ENCODE measurements around the gene TK2.
"Not testable (repeated sequence)": the region's sequence is repeated elsewhere in the genome, so short reads cannot be mapped to it uniquely, and the experiment has no call there.

TK2 gene

GRCh38 chr16:66516509-66516807, 33.5 kb downstream of the TK2 start:
- no peak for TF ChIP-seq CTCF (conservative IDR thresholded peaks at IDR 0.05)
- H3K27ac ChIP-seq = peak overlapping the region; percentile 98

GRCh38 chr16:66515596-66516508, 34.1 kb downstream of the TK2 start:
- 0 out of 2 replicates have a peak, but pooled peaks have one; percentile 5 for TF ChIP-seq CTCF (conservative IDR thresholded peaks at IDR 0.05)
- H3K27ac ChIP-seq = peak overlapping the region; percentile 98

GRCh38 chr16:66514980-66515595, 34.8 kb downstream of the TK2 start:
- peak overlapping the region; percentile 98 for H3K27ac ChIP-seq

GRCh38 chr16:66514391-66514790, 35.5 kb downstream of the TK2 start:
- not testable (repeated sequence) for H3K27ac ChIP-seq

- TF ChIP-seq CTCF (conservative IDR thresholded peaks at IDR 0.05) = no peak
- peak overlapping the region; percentile 77; the same call in 1 of the 2 replicates for H3K27ac ChIP-seq
Measured at GRCh38 chr16:66513111-66513723, 36.7 kb downstream of the TK2 start.

GRCh38 chr16:66512272-66513110, 37.4 kb downstream of the TK2 start:
- peak overlapping the region; percentile 77 for H3K27ac ChIP-seq
- TF ChIP-seq CTCF (conservative IDR thresholded peaks at IDR 0.05) = no peak

GRCh38 chr16:66511602-66512271, 38.2 kb downstream of the TK2 start:
- TF ChIP-seq CTCF (conservative IDR thresholded peaks at IDR 0.05) = no peak
- peak overlapping the region; percentile 77 for H3K27ac ChIP-seq

All from VCaP (cell line).